B cell (primary cell): ENCODE measurements around the gene CAMK1. TPM values are rescaled to one million over a fixed set of nuclear protein-coding genes. Genes with fewer than 3 reads are reported as not detected.

ENCODE experiments used
- ATAC-seq: fragments of 200-7000 bp; cut with Tn5 transposase; one replicate; pipeline ENCODE4 v1.10.0; 2021; ENCODE audit warnings: low read depth, mild to moderate bottlenecking, moderate number of reproducible peaks, moderate library complexity
- CTCF ChIA-PET: fragments of 350-600 bp; sonication (Branson Sonifier 250); formaldehyde crosslinking; loops from one replicate; lab custom pipeline; 2021; ENCODE audit warnings: antibody characterized with exemption, inconsistent platforms; lab: Charles Lee
- POLR2A ChIA-PET: fragments of 350-600 bp; sonication (Branson Sonifier 250); formaldehyde crosslinking; loops from one replicate; lab custom pipeline; 2021; ENCODE audit warnings: antibody characterized with exemption; lab: Charles Lee
- DNase-seq: peaks from one replicate; pipeline ENCODE4 v3.0.0; 2013
- H2AFZ ChIP-seq: 2 replicates; pipeline ENCODE4 v1.6.1; 2012; ENCODE audit warnings: mild to moderate bottlenecking, low read depth, low read length; ENCODE audit not compliant: insufficient read depth, poor library complexity, severe bottlenecking
- H3K27ac ChIP-seq, 2 donors: 1 replicate in 1 of 2; 2 replicates in 1 of 2; pipeline ENCODE4 v1.5.1; 2012 to 2013; ENCODE audit warnings: low read length in 2 of 2, mild to moderate bottlenecking in 2 of 2, moderate library complexity in 1 of 2
- H3K27me3 ChIP-seq, 4 experiments: fragments of 200-600 bp in 1 of 4; sonication (generic) in 1 of 4; replicated peaks in 1 of 4; 1 replicate in 2 of 4; 2 replicates in 2 of 4; pipeline versions ENCODE4 v1.6.1 to v1.7.0; 2013 to 2016; ENCODE audit warnings: low read length in 3 of 4, mild to moderate bottlenecking in 2 of 4, mixed read lengths in 1 of 4, moderate library complexity in 1 of 4; ENCODE audit not compliant: insufficient read depth in 4 of 4, control insufficient read depth in 3 of 4; ENCODE audit errors: control extremely low read depth in 1 of 4
- H3K36me3 ChIP-seq, 2 experiments: replicated peaks in 1 of 2; 1 replicate in 1 of 2; 2 replicates in 1 of 2; pipeline versions ENCODE4 v1.6.1 to v1.7.1; 2013; ENCODE audit warnings: low read length in 1 of 2; ENCODE audit not compliant: insufficient read depth in 2 of 2, control insufficient read depth in 1 of 2; ENCODE audit errors: control extremely low read depth in 1 of 2, extremely low read depth in 1 of 2
- H3K4me1 ChIP-seq, 2 donors: fragments of 200-600 bp in 1 of 2; sonication (generic) in 1 of 2; 1 replicate in 1 of 2; 2 replicates in 1 of 2; pipeline versions ENCODE4 v1.5.1 to v1.6.1; 2013 to 2017; ENCODE audit warnings: low read length in 2 of 2; ENCODE audit not compliant: control insufficient read depth in 2 of 2, insufficient read depth in 2 of 2
- H3K4me2 ChIP-seq: replicated peaks from 2 replicates; pipeline ENCODE3; 2012; ENCODE audit warnings: mild to moderate bottlenecking, low read depth, low read length; ENCODE audit not compliant: poor library complexity, severe bottlenecking
- H3K4me3 ChIP-seq, 5 experiments: fragments of 200-600 bp in 1 of 5; sonication (generic) in 1 of 5; 1 replicate in 3 of 5; 2 replicates in 2 of 5; pipeline versions ENCODE4 v1.5.1 to v1.7.0; 2011 to 2016; ENCODE audit warnings: low read length in 4 of 5, mild to moderate bottlenecking in 4 of 5, low read depth in 2 of 5, control low read depth in 1 of 5, moderate library complexity in 1 of 5; ENCODE audit not compliant: insufficient read depth in 1 of 5; ENCODE audit errors: control extremely low read depth in 1 of 5, extremely low read depth in 1 of 5
- H3K79me2 ChIP-seq: fragments of 200-600 bp; sonication (generic); one replicate; pipeline ENCODE4 v1.6.0; 2016; ENCODE audit warnings: low read length; ENCODE audit not compliant: control insufficient read depth, insufficient read depth
- H3K9ac ChIP-seq: fragments of 200-600 bp; sonication (generic); 2 replicates; pipeline ENCODE4 v1.6.1; 2017; ENCODE audit warnings: mild to moderate bottlenecking, low read length, moderate library complexity
- H3K9me3 ChIP-seq, 3 donors: one replicate each; pipeline versions ENCODE4 v1.6.1 to v1.7.1; 2013; ENCODE audit warnings: low read length in 2 of 3; ENCODE audit not compliant: control insufficient read depth in 2 of 3, insufficient read depth in 1 of 3; ENCODE audit errors: control extremely low read depth in 1 of 3
- H4K20me1 ChIP-seq: 2 replicates; pipeline ENCODE4 v1.6.0; 2012; ENCODE audit warnings: mild to moderate bottlenecking, low read length; ENCODE audit not compliant: insufficient read depth, control insufficient read depth, poor library complexity, severe bottlenecking
- H3K27ac Mint-ChIP-seq: one replicate; pipeline ENCODE4 v1.8.0; 2021; ENCODE audit warnings: mixed read lengths
- H3K27me3 Mint-ChIP-seq: one replicate; pipeline ENCODE4 v1.8.0; 2021; ENCODE audit warnings: mixed read lengths
- H3K4me1 Mint-ChIP-seq: one replicate; pipeline ENCODE4 v1.8.0; 2021; ENCODE audit warnings: mixed read lengths
- H3K4me3 Mint-ChIP-seq: one replicate; pipeline ENCODE4 v1.8.0; 2021; ENCODE audit warnings: mixed read lengths
- H3K9me3 Mint-ChIP-seq: one replicate; pipeline ENCODE4 v1.8.0; 2022; ENCODE audit warnings: mixed read lengths; ENCODE audit not compliant: insufficient read depth
- EZH2 ChIP-seq: IDR thresholded peaks from 2 replicates; pipeline ENCODE4 v1.6.1; 2012; ENCODE audit warnings: borderline replicate concordance, low read depth, mild to moderate bottlenecking, moderate library complexity, low read length; ENCODE audit not compliant: insufficient read depth, poor library complexity, severe bottlenecking
- WGBS: methylation state at CpG from one replicate; pipeline ENCODE4 v1.1.5; 2013; ENCODE audit warnings: missing lambda C conversion rate; ENCODE audit not compliant: insufficient coverage; 5-methylcytosine and 5-hydroxymethylcytosine counted together
- intact Hi-C: fragments of 100-400 bp; cut with micrococcal nuclease; formaldehyde crosslinking; loops from one replicate; pipeline ENCODE4 v1.10.0; 2022
- polyA plus RNA-seq: library from polyadenylated mRNA; depleted of rRNA; stranded (reverse); fragments of >200 nt; gene quantifications from 2 replicates; pipeline ENCODE4 v1.2.3, GENCODE V29; 2012
- total RNA-seq, 2 donors: library from RNA; stranded (reverse); fragments of 120-200 nt in 1 of 2; gene quantifications; 1 replicate in 1 of 2; 2 replicates in 1 of 2; pipeline versions ENCODE4 v1.2.3 to v1.2.4, GENCODE V29; 2013 to 2022
- TF ChIP-seq, protein P1 (sequence below): fragments of 200-600 bp; IDR thresholded peaks from one replicate; pipeline ENCODE4 v1.8.0; 2022; ENCODE audit warnings: antibody characterized with exemption, mild to moderate bottlenecking

The CAMK1 gene
- total and polyA plus RNA-seq, 2 donors (not counting 1 experiment from before 2014, with no cell fraction given): 0.57 to 0.82 TPM

DNA sequence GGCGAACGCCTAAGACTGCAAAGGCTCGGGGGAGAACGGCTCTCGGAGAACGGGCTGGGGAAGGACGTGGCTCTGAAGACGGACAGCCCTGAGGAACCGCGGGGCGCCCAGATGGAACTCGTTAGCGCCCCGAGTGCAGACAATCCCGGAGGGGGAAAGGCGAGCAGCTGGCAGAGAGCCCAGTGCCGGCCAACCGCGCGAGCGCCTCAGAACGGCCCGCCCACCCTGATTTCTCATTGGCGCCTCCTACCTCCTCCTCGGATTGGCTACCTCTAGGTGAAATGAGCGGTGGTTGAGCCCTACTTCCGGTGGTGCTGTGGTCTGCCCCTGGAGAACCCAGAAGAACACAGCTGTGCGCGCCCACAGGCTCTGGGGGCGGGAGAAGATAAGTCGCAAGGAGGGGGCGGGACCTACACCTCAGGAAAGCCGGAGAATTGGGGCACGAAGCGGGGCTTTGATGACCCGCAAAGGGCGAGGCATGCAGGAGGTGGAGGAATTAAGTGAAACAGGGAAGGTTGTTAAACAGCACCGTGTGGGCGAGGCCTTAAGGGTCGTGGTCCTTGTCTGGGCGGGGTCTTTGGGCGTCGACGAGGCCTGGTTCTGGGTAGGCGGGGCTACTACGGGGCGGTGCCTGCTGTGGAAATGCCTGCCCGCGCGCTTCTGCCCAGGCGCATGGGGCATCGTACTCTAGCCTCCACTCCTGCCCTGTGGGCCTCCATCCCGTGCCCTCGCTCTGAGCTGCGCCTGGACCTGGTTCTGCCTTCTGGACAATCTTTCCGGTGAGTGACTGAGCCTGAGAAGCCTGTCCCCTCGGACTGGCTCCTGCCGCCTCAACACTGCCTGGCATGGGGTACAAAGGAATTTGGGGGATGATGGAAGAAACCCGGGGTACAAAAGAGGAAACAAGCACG is 19.8 kb downstream of the CAMK1 start, which contains the start of gene OGG1:
TSS of gene OGG1 (plus strand) at position 308 of the 911 bp plus-strand sequence. CDS start at position 643, 335 bp downstream.
- Histone ChIP-seq H3K27ac (peak within 1 kb of the TSS; percentile 58 to 64), H3K27me3 (no peaks in the 10 kb centered on the region), H3K4me3 (peak within 1 kb of the TSS; percentile 53 to 87 (median 80)), H3K36me3 (peaks cover 6 to 45% of the 10 kb centered on the region in 2 experiments), H4K20me1 (peaks cover 7% of the 10 kb centered on the region), H3K4me2 (peak within 1 kb of the TSS; percentile 91), H3K79me2 (peaks cover 21% of the 10 kb centered on the region), H3K9me3 (no peaks in the 10 kb centered on the region), H2AFZ (peak within 1 kb of the TSS; percentile 89), H3K4me1 (peaks cover 31 to 36% of the 10 kb centered on the region in 2 donors), H3K9ac (peak within 1 kb of the TSS; percentile 77)
- TF ChIP-seq, protein P1, sequence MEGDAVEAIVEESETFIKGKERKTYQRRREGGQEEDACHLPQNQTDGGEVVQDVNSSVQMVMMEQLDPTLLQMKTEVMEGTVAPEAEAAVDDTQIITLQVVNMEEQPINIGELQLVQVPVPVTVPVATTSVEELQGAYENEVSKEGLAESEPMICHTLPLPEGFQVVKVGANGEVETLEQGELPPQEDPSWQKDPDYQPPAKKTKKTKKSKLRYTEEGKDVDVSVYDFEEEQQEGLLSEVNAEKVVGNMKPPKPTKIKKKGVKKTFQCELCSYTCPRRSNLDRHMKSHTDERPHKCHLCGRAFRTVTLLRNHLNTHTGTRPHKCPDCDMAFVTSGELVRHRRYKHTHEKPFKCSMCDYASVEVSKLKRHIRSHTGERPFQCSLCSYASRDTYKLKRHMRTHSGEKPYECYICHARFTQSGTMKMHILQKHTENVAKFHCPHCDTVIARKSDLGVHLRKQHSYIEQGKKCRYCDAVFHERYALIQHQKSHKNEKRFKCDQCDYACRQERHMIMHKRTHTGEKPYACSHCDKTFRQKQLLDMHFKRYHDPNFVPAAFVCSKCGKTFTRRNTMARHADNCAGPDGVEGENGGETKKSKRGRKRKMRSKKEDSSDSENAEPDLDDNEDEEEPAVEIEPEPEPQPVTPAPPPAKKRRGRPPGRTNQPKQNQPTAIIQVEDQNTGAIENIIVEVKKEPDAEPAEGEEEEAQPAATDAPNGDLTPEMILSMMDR: no peak
- no peak for TF ChIP-seq EZH2
- ChIA-PET CTCF (interaction anchor here (0.7 to 3.2 kb wide), 7 partner anchors 12 to 59 kb away, joined by 3 to 25 read pairs (median 4); partner anchors contain the start of genes ARPC4 and BRPF1), POLR2A (interaction anchor here (0.6 to 3.3 kb wide), 12 partner anchors 13 to 500 kb away, joined by 3 to 39 read pairs (median 7); partner anchors contain the start of genes ARPC4, BRPF1, CAMK1 and CRELD1)
- no peaks in the 10 kb centered on the region for H3K27me3 Mint-ChIP-seq
- WGBS: under 1% methylated on average over 57 of the region's 60 CpGs
- H3K9me3 Mint-ChIP-seq: no peaks in the 10 kb centered on the region
- H3K27ac Mint-ChIP-seq: peak within 1 kb of the TSS; percentile 94
- peak; percentile 90 for ATAC-seq
- peak; percentile 98 for DNase-seq
- H3K4me1 Mint-ChIP-seq: peaks cover 49% of the 10 kb centered on the region
- intact Hi-C loops: loop anchor here (1.0 to 10.0 kb wide), 6 partner anchors 19 to 235 kb away; partner anchors contain the start of genes BRPF1, EMC3, MTMR14 and TADA3
- H3K4me3 Mint-ChIP-seq: peak within 1 kb of the TSS; percentile 92
